NCI-H2029 (cell line): Measurements from ENCODE around the gene TTC34.

ENCODE experiments used
- DNase-seq: peaks from one replicate; lab custom pipeline; 2025; lab: John Stamatoyannopoulos, UW

The TTC34 gene, protein sequence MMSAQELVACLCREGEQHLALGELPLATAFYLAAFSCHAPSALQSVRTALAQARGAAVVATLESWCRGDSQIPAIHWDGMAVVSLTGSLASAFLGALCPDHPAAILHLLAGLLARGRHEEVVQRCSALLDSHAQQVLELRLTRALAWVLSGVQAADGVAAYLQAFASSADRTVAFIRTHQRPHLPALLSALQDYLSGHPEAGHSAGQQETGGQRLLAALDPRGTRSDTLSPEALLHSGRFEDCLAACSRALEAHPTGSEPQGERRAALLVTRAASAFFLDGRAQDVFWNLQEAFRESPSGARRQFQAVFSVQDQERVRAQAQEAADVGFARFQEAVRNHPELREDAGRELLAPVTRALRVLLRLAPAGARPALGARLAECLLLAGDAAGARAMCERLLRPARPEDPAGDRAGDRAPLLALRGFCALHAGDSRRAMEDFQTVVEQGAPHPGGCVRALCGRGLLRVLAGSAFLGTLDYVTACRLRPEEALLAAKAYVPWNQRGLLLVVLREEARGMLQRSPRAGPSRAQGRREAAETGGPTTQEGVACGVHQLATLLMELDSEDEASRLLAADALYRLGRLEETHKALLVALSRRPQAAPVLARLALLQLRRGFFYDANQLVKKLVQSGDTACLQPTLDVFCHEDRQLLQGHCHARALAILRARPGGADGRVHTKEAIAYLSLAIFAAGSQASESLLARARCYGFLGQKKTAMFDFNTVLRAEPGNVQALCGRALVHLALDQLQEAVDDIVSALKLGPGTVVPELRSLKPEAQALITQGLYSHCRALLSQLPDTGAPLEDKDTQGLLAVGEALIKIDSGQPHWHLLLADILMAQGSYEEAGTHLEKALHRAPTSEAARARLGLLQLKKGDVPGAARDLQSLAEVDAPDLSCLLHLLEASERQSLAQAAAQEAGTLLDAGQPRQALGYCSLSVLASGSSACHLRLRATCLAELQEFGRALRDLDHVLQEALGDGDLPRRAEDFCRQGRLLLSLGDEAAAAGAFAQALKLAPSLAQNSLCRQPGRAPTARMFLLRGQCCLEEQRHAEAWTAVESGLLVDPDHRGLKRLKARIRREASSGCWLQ

DNA sequence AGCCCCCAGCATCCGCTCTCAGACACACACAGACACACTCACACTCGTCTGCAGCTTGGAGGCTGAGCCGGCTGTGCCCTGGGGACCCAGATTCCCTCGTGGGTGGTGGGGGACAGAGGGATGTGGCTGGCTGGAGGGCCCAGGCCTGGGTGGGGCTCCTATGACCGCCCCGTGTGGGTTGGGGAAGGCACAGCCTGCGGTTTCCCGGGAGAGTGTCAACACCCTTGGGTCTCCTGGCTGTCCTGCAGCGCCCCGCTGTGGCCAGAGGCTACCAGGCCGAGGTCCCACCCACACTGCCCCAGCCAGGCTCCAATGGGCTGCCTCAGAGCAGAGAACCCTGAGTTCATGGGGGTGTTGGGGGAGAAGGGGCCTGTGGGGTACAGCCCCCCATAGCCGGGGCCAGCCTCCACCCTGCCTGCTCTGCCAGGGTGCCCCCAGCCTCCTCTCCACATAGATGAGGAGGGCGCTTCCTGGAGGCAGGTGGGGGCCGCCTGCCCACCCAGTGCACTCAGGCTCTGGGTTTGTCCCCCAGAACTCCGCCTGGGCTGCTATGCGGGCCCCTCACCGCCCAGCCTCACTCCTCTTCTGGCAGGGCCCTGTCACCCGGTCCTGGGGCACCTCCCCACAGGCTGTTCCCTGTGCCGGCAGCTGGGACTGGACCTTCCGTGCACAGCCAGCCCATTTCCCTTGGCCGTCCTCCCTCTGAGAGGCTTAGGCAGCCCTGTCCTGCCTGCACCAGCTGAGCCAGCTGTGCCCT, at the start of gene TTC34:
Gene TTC34 (minus strand): TSS at position 159 of the 757 bp plus-strand sequence. CDS start 866 bp downstream, outside the sequence.
- no peak for DNase-seq

GRCh38 chr1:2850502-2850901, 49.0 kb upstream of the TTC34 start:
- no peak for DNase-seq

- no peak for DNase-seq
Observed at GRCh38 chr1:2848006-2848670, 46.6 kb upstream of the TTC34 start.

- no peak for DNase-seq
Observed at GRCh38 chr1:2847086-2847985, 45.8 kb upstream of the TTC34 start.

- DNase-seq: no peak
Observed at GRCh38 chr1:2845869-2846268, 44.4 kb upstream of the TTC34 start.

DNA sequence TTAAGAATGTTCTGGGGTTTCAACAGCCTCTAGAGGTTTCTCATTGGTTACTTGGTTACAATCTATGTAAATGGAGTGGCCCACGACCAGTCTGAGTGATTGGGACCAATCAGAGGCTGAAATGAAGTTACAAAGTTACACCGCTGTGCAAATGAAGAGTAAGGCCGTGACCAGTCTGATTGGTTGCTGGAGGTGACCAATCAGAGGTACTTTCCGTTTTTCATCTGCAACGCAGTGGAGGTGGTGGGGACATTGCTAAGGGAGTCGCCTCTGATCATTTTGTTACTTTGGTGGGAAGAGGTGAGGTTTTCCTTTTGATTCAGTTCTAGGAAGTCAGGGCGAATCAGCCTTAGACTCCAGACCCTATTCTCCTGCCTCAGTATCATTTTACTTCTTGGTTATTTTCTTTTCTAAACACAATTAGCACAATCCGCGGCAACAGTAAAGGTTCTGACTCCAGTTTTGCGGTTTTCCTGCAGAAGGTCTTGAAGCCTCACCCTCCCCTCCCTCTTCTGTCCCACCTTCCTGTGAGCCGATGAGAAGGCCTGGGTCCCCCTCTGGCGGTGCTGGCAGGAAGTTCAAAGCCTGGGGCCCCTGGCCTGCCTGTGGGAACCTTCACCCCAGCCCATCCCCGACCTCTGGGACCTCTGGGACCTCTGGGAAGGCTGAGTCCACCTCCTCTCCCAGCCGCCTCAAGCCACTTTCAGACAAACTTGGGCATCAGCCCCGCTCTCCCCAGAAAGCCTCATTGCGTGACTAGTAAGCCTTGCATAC, 38.7 kb upstream of the TTC34 start:
- no peak for DNase-seq

GRCh38 chr1:2837823-2838222, 36.3 kb upstream of the TTC34 start:
- DNase-seq: no peak

- DNase-seq: no peak
Observed at GRCh38 chr1:2837316-2837715, 35.8 kb upstream of the TTC34 start.

- no peak for DNase-seq
Observed at GRCh38 chr1:2836333-2836970, 35.0 kb upstream of the TTC34 start.

DNA sequence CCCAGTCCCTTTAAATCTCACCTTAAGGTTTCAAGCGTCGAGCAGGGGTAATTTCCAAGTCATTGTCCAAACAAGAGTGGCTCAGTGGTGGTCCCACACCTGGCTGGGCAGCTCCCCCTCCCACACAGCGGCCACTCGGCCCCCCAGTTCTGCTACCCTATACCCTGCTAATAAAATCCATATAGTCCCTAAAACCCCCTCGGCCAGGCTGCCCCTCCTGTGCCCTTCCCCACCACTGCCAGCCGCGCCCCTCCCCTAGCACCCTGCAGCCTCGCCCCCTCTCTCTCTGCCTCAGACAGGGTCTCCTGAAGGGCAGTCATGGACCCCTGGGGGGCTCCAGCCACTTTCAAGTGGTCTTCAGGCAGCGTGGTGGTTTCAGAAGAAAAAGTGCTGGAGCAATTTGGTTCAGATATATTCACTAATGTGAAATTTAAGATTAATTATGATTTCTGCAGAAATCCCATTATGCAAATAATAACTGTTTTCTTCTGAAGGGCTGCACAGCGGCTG, 34.2 kb upstream of the TTC34 start:
- DNase-seq: no peak

- no peak for DNase-seq
Observed at GRCh38 chr1:2834741-2835564, 33.5 kb upstream of the TTC34 start.

GRCh38 chr1:2834146-2834475, 32.6 kb upstream of the TTC34 start:
- DNase-seq: no peak

- DNase-seq: no peak
Observed at GRCh38 chr1:2833454-2834145, 32.1 kb upstream of the TTC34 start.

DNA sequence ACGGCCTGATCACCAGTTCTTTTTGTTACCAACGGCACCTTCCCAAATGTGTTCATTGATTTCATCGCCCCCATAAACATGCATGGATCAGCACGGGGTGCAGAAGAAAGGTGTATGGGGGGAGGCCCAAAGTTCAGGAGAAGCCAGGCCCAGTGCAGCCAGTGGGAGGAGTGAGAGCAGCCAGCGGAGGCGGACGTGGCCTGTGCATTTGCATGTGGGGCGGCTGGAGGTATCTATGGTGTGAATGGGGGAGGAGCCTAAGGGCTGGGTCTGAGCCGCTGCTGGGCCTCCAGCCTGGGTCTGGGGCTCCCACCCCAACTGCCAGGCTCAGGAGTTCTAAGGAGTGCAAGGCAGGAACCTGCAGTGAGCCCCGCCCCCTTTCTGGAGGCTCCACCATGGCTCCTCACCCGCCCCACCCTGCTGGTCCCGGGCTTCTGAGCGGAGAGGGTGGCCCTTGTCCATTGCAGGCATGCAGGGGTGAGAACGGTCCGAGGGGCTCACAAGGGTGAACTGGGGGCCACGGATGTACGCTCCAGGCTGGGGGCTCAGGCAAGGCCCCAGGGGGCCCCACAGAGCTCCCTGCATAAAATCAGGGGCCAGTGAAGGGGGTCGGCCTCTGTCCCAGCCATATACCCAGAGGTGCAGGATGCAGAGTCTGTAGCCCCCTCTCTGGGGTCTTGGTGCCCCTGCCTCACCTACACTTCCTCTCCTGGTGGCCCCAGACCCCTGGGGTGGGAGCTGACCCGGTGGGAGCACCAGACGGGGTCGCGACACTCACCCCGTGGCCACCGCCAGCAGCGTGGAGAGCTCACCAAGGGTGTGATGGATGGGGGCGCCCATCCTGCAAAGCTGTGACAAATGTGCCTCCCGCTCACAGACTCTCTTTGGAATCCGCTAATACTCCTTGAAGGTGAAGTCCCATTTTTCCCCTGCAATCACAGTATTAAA, 31.3 kb upstream of the TTC34 start:
- DNase-seq: no peak

DNA sequence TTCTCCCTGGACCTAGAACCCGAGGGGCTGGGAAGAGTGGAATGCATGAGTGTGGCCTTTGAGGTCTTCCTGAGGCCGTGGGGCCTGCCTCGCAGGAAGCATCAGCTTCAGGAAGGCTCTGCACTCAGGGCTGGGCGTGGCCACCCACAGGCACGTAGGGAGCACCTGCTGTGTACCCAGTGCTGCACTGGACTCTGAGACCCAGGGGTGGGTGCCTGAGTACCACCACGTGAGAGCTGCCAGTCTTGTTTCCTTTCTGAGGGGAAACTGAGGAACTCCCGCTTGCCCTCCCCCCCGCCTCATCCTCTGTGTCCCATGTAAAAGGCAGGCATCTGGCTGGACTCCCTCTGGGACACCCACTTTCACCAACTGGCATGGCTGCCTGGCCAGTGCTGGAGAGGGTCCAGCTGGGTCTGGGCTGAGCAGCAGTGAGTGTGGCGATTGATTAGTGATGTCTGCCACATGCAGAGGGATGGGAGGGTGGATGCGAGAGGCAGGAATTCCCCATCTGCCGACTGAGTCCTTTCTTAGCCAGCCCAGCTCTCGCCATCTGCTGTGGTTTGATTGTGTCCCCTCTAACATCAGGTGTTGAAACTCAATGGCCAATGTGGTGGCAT, 30.2 kb upstream of the TTC34 start:
- no peak for DNase-seq
